H1 (cell line): ENCODE data around the gene PUS7L. TPM values are rescaled to one million over a fixed set of nuclear protein-coding genes. Genes with fewer than 3 reads are reported as not detected.

ENCODE experiments used
- CTCF ChIA-PET: fragments of 300-600 bp; sonication (Branson Sonifier 250); formaldehyde crosslinking; loops from one replicate; lab custom pipeline; 2021; ENCODE audit not compliant: partially characterized antibody; lab: Charles Lee
- POLR2A ChIA-PET: fragments of 300-600 bp; sonication (Branson Sonifier 250); formaldehyde crosslinking; loops from one replicate; lab custom pipeline; 2021; ENCODE audit warnings: inconsistent platforms; ENCODE audit not compliant: partially characterized antibody; lab: Charles Lee
- DNase-seq, 2 experiments: peaks; one replicate each; pipeline versions ENCODE4 v3.0.0 to v3.0.0-alpha.2; 2010 to 2022; ENCODE audit warnings: low spot score in 2 of 2, low read depth in 1 of 2, mixed read lengths in 1 of 2
- FAIRE-seq: peaks from 2 replicates; lab custom pipeline; 2011; peaks lifted over from hg19 to GRCh38; lab: Jason Lieb, UNC
- H2AFZ ChIP-seq: 2 replicates; pipeline ENCODE4 v1.8.1; 2012; ENCODE audit warnings: low read length, inconsistent platforms
- H2AK5ac ChIP-seq: 2 replicates; pipeline ENCODE4 v1.6.1; 2013; ENCODE audit warnings: low read depth, low read length
- H2BK120ac ChIP-seq: replicated peaks from 2 replicates; pipeline ENCODE3; 2013; ENCODE audit warnings: low read depth, low read length, inconsistent platforms
- H2BK12ac ChIP-seq: 2 replicates; pipeline ENCODE4 v1.6.1; 2013; ENCODE audit warnings: low read depth, low read length
- H2BK15ac ChIP-seq: 2 replicates; pipeline ENCODE4 v1.6.1; 2013; ENCODE audit warnings: low read length
- H2BK20ac ChIP-seq: 2 replicates; pipeline ENCODE4 v1.6.1; 2013; ENCODE audit warnings: low read length
- H2BK5ac ChIP-seq: 2 replicates; pipeline ENCODE4 v1.6.1; 2013; ENCODE audit warnings: low read depth, low read length
- H3K14ac ChIP-seq: 2 replicates; pipeline ENCODE4 v1.6.1; 2013; ENCODE audit warnings: inconsistent platforms; ENCODE audit not compliant: insufficient read length
- H3K18ac ChIP-seq: 2 replicates; pipeline ENCODE4 v1.6.1; 2013; ENCODE audit warnings: low read length; ENCODE audit errors: extremely low read depth
- H3K23ac ChIP-seq: 2 replicates; pipeline ENCODE4 v1.6.1; 2013; ENCODE audit warnings: inconsistent platforms; ENCODE audit not compliant: insufficient read length
- H3K23me2 ChIP-seq: 2 replicates; pipeline ENCODE4 v1.6.1; 2013; ENCODE audit warnings: low read depth, low read length
- H3K27ac ChIP-seq: 2 replicates; pipeline ENCODE4 v1.6.1; 2011; ENCODE audit warnings: low read depth, low read length, inconsistent platforms
- H3K27me3 ChIP-seq, 4 experiments: replicated peaks in 1 of 4; 1 replicate in 1 of 4; 2 replicates in 3 of 4; pipeline versions ENCODE4 v1.6.1 to v1.8.1; 2011 to 2013; ENCODE audit warnings: low read length in 3 of 4, mild to moderate bottlenecking in 3 of 4, inconsistent platforms in 2 of 4, mixed read lengths in 2 of 4, moderate library complexity in 1 of 4; ENCODE audit not compliant: control insufficient read depth in 3 of 4, insufficient read depth in 3 of 4; ENCODE audit errors: extremely low read depth in 1 of 4
- H3K36me3 ChIP-seq, 4 experiments: 2 replicates each; pipeline versions ENCODE4 v1.6.1 to v1.8.1; 2011 to 2013; ENCODE audit warnings: mild to moderate bottlenecking in 4 of 4, low read length in 3 of 4, moderate library complexity in 2 of 4, control low read depth in 1 of 4, inconsistent platforms in 1 of 4; ENCODE audit not compliant: insufficient read depth in 4 of 4, control insufficient read depth in 2 of 4
- H3K4ac ChIP-seq: replicated peaks from 2 replicates; pipeline ENCODE3; 2013; ENCODE audit warnings: low read length, low read depth, mixed read lengths, inconsistent platforms; ENCODE audit not compliant: insufficient read length
- H3K4me1 ChIP-seq, 4 experiments: replicated peaks in 1 of 4; 1 replicate in 1 of 4; 2 replicates in 3 of 4; pipeline versions ENCODE4 v1.6.1 to v1.8.1; 2011 to 2013; ENCODE audit warnings: low read length in 3 of 4, inconsistent platforms in 2 of 4, mixed read lengths in 1 of 4; ENCODE audit not compliant: insufficient read depth in 4 of 4, control insufficient read depth in 3 of 4
- H3K4me2 ChIP-seq, 2 experiments: 2 replicates each; pipeline versions ENCODE4 v1.6.1 to v1.8.1; 2011 to 2013; ENCODE audit warnings: low read depth in 2 of 2, low read length in 2 of 2, control low read depth in 1 of 2, inconsistent platforms in 1 of 2, mild to moderate bottlenecking in 1 of 2; ENCODE audit not compliant: insufficient read depth in 1 of 2
- H3K4me3 ChIP-seq, 4 experiments: fragments of 200-600, 300-600 bp in 1 of 4; sonication (generic), shearing (Covaris generic), sonication (Bioruptor Twin) in 1 of 4; 2 replicates each; pipeline versions ENCODE4 v1.5.1 to v1.8.1; 2011 to 2016; ENCODE audit warnings: low read length in 4 of 4, low read depth in 3 of 4, control low read depth in 2 of 4, inconsistent platforms in 2 of 4, mild to moderate bottlenecking in 2 of 4, mixed read lengths in 1 of 4, moderate library complexity in 1 of 4; ENCODE audit not compliant: insufficient read depth in 2 of 4; ENCODE audit errors: extremely low read depth in 1 of 4
- H3K56ac ChIP-seq: replicated peaks from 2 replicates; pipeline ENCODE3; 2013; ENCODE audit warnings: low read depth, mild to moderate bottlenecking, mixed read lengths, low read length, inconsistent platforms; ENCODE audit not compliant: insufficient read length
- H3K79me1 ChIP-seq: 2 replicates; pipeline ENCODE4 v1.6.1; 2013; ENCODE audit warnings: low read depth, low read length, control low read depth
- H3K79me2 ChIP-seq, 2 experiments: 2 replicates each; pipeline versions ENCODE4 v1.6.1 to v1.8.1; 2012 to 2013; ENCODE audit warnings: low read length in 2 of 2, mild to moderate bottlenecking in 2 of 2, inconsistent platforms in 1 of 2; ENCODE audit not compliant: insufficient read depth in 2 of 2, control insufficient read depth in 1 of 2
- H3K9ac ChIP-seq, 4 experiments: replicated peaks in 1 of 4; 1 replicate in 1 of 4; 2 replicates in 3 of 4; pipeline versions ENCODE4 v1.6.1 to v1.8.1; 2011 to 2013; ENCODE audit warnings: low read depth in 3 of 4, low read length in 3 of 4, control low read depth in 2 of 4, mild to moderate bottlenecking in 2 of 4, moderate library complexity in 2 of 4, inconsistent platforms in 1 of 4; ENCODE audit errors: extremely low read depth in 1 of 4
- H3K9me3 ChIP-seq, 2 experiments: 2 replicates each; pipeline versions ENCODE4 v1.6.1 to v1.8.1; 2012 to 2013; ENCODE audit warnings: mild to moderate bottlenecking in 2 of 2, moderate library complexity in 2 of 2, control low read depth in 1 of 2, inconsistent platforms in 1 of 2, low read depth in 1 of 2, low read length in 1 of 2, mixed read lengths in 1 of 2; ENCODE audit not compliant: insufficient read depth in 2 of 2
- H4K20me1 ChIP-seq, 2 experiments: replicated peaks in 1 of 2; 2 replicates each; pipeline versions ENCODE3 to v1.8.1; 2011 to 2013; ENCODE audit warnings: inconsistent platforms in 2 of 2, low read length in 2 of 2, mild to moderate bottlenecking in 1 of 2; ENCODE audit not compliant: insufficient read depth in 2 of 2, control insufficient read depth in 1 of 2
- H4K5ac ChIP-seq: 2 replicates; pipeline ENCODE4 v1.6.1; 2013; ENCODE audit warnings: low read length, low read depth, mixed read lengths, inconsistent platforms; ENCODE audit not compliant: insufficient read length
- H4K8ac ChIP-seq: 2 replicates; pipeline ENCODE4 v1.8.0; 2013; ENCODE audit warnings: mild to moderate bottlenecking, moderate library complexity, low read length, inconsistent platforms; ENCODE audit not compliant: insufficient read depth; ENCODE audit errors: extremely low read depth
- H4K91ac ChIP-seq: replicated peaks from 2 replicates; pipeline ENCODE3; 2013; ENCODE audit warnings: low read length, mixed read lengths, inconsistent platforms; ENCODE audit not compliant: insufficient read length
- WGBS, 2 experiments: shearing (Covaris generic) in 1 of 2; methylation state at CpG; one replicate each; pipeline versions ENCODE4 v1.1.6 to v1.1.7; 2013 to 2015; ENCODE audit warnings: low lambda C conversion rate in 2 of 2, mixed read lengths in 2 of 2, inconsistent platforms in 1 of 2, low coverage in 1 of 2, missing lambda C conversion rate in 1 of 2; ENCODE audit not compliant: insufficient replicate concordance in 2 of 2, insufficient coverage in 1 of 2, insufficient read length in 1 of 2; ENCODE audit errors: extremely low coverage in 1 of 2, missing lambda C conversion rate in 1 of 2; 5-methylcytosine and 5-hydroxymethylcytosine counted together
- polyA plus RNA-seq, 7 experiments: library from polyadenylated mRNA; depleted of rRNA in 3 of 7; stranded (reverse) in 5 of 7; unstranded in 2 of 7; fragments of >200 nt in 5 of 7; fragments of 200-250 nt in 2 of 7; gene quantifications; 1 replicate in 5 of 7; 2 replicates in 1 of 7; 4 replicates in 1 of 7; pipeline versions ENCODE4 v1.2.1 to v1.2.3, GENCODE V29; 2011 to 2013; ENCODE audit warnings: missing spikeins in 2 of 7, mixed read lengths in 2 of 7
- total RNA-seq: library from RNA; stranded (reverse); fragmentation: NEBNext Ultra II Directional; extraction: Animal tissue kit (Norgen Biotek cat#: 25700); gene quantifications from 2 replicates; pipeline ENCODE4 v1.2.1, GENCODE V29; 2021
- TF ChIP-seq, protein P1 (sequence below): IDR thresholded peaks from 2 replicates; pipeline ENCODE4 v1.6.1; 2011; ENCODE audit warnings: low read length, improper control_type of control experiment

Gene PUS7L
- total and polyA plus RNA-seq, 2 of the 8 experiments (the other 6 are each of a cell fraction or from before 2014, with no cell fraction given): 3.6 to 26.8 TPM

DNA sequence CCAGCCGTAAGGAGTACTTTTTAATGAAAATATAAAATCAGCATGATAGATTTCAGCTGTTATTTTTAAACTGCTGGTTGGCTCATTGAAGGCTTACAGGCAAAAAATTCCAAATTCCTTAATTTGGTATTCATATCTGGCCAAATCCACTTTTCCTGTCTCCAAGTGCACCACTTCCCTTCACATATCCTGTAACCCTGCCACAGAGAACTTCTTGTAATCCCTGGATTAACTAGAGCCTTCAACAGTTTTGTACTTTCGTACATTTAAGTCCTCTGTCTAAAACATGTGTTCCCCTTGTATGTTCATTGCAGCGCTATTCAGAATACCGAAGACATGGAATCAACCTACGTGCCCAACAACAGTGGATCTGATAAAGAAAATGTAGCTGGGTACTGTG is 9.6 kb downstream of the PUS7L start:
- Histone ChIP-seq H4K91ac (no peak overlapping the region), H2BK120ac (no peak overlapping the region), H3K27me3 (no peaks in the 10 kb centered on the region), H4K5ac (no peak overlapping the region), H3K14ac (no peak overlapping the region), H3K4ac (no peak overlapping the region), H3K23me2 (no peaks in the 10 kb centered on the region), H2AFZ (no peak overlapping the region), H3K36me3 (peaks cover 0 to 9% (median 2%) of the 10 kb centered on the region in 4 experiments; a peak in 2 of 8 replicates), H3K27ac (no peak overlapping the region), H2BK12ac (no peak overlapping the region), H2BK15ac (no peak overlapping the region), H2AK5ac (no peak overlapping the region), H2BK20ac (no peak overlapping the region), H3K4me2 (no peak overlapping the region), H3K9ac (no peak overlapping the region), H3K23ac (no peak overlapping the region), H4K8ac (no peak overlapping the region), H3K4me1 (no peaks in the 10 kb centered on the region), H2BK5ac (no peak overlapping the region), H4K20me1 (no peaks in the 10 kb centered on the region), H3K56ac (no peak overlapping the region), H3K9me3 (no peaks in the 10 kb centered on the region), H3K4me3 (no peak overlapping the region), H3K79me1 (no peaks in the 10 kb centered on the region), H3K18ac (no peak overlapping the region), H3K79me2 (no peaks in the 10 kb centered on the region)
- DNase-seq: no peak
- WGBS, 2 experiments: 97% methylated on average over 5 of the region's 5 CpGs; no CpG with 5 or more reads in 1 of the 2 experiments
- ChIA-PET CTCF (interaction anchor here (0.6 to 0.7 kb wide), 2 partner anchors 9 to 17 kb away, joined by 3 read pairs; no protein-coding TSS in a partner anchor), POLR2A (no interaction called here)
- no peak for FAIRE-seq
- TF ChIP-seq, protein P1, sequence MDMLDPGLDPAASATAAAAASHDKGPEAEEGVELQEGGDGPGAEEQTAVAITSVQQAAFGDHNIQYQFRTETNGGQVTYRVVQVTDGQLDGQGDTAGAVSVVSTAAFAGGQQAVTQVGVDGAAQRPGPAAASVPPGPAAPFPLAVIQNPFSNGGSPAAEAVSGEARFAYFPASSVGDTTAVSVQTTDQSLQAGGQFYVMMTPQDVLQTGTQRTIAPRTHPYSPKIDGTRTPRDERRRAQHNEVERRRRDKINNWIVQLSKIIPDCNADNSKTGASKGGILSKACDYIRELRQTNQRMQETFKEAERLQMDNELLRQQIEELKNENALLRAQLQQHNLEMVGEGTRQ: no peak
- TF ChIP-seq, all 59 proteins: peak for 0
